CD4-positive, alpha-beta memory T cell (primary cell): ENCODE results near the gene COL5A2. TPM values are rescaled to one million over a fixed set of nuclear protein-coding genes. Genes with fewer than 3 reads are reported as not detected.

Experiments used
- CTCF ChIA-PET: fragments of 350-600 bp; sonication (Branson Sonifier 250); formaldehyde crosslinking; loops from one replicate; lab custom pipeline; 2021; ENCODE audit warnings: inconsistent platforms; ENCODE audit not compliant: partially characterized antibody; lab: Charles Lee
- POLR2A ChIA-PET: fragments of 350-600 bp; sonication (Branson Sonifier 250); formaldehyde crosslinking; loops from one replicate; lab custom pipeline; 2021; ENCODE audit not compliant: partially characterized antibody; lab: Charles Lee
- DNase-seq, 5 donors: peaks; one replicate each; pipeline versions ENCODE4 v3.0.0 to v3.0.0-alpha.2; 2020 to 2022; ENCODE audit warnings: mixed read lengths in 1 of 5
- H3K27ac ChIP-seq: one replicate; pipeline ENCODE4 v1.7.0; 2013; ENCODE audit warnings: low read depth, low read length
- H3K27me3 ChIP-seq: 2 replicates; pipeline ENCODE4 v1.7.0; 2013; ENCODE audit warnings: mild to moderate bottlenecking, low read length, moderate library complexity; ENCODE audit not compliant: insufficient read depth
- H3K36me3 ChIP-seq: 2 replicates; pipeline ENCODE4 v1.7.0; 2013; ENCODE audit warnings: mild to moderate bottlenecking, low read length, moderate library complexity; ENCODE audit not compliant: insufficient read depth
- H3K4me1 ChIP-seq: 2 replicates; pipeline ENCODE4 v1.7.0; 2013; ENCODE audit warnings: mild to moderate bottlenecking, low read length, moderate library complexity; ENCODE audit not compliant: insufficient read depth
- H3K4me3 ChIP-seq, 2 donors: one replicate each; pipeline ENCODE4 v1.7.0; 2013; ENCODE audit warnings: low read length in 2 of 2, mild to moderate bottlenecking in 1 of 2
- H3K9me3 ChIP-seq, 2 donors: one replicate each; pipeline ENCODE4 v1.7.0; 2013; ENCODE audit warnings: low read length in 2 of 2, control low read depth in 1 of 2; ENCODE audit not compliant: control insufficient read depth in 1 of 2
- H3K27ac Mint-ChIP-seq, 7 donors: one replicate each; pipeline ENCODE4 v1.8.0; 2020 to 2021; ENCODE audit warnings: mixed read lengths in 7 of 7, mild to moderate bottlenecking in 6 of 7, inconsistent platforms in 3 of 7, moderate library complexity in 3 of 7
- H3K27me3 Mint-ChIP-seq, 2 donors: one replicate each; pipeline ENCODE4 v1.8.0; 2020 to 2021; ENCODE audit warnings: mixed read lengths in 2 of 2
- H3K36me3 Mint-ChIP-seq, 2 donors: one replicate each; pipeline ENCODE4 v1.8.0; 2020 to 2021; ENCODE audit warnings: mixed read lengths in 2 of 2, inconsistent platforms in 1 of 2, mild to moderate bottlenecking in 1 of 2
- H3K4me1 Mint-ChIP-seq, 4 donors: one replicate each; pipeline ENCODE4 v1.8.0; 2020 to 2021; ENCODE audit warnings: mixed read lengths in 4 of 4, mild to moderate bottlenecking in 1 of 4
- H3K4me3 Mint-ChIP-seq, 8 donors: one replicate each; pipeline ENCODE4 v1.8.0; 2020 to 2021; ENCODE audit warnings: mixed read lengths in 8 of 8, mild to moderate bottlenecking in 7 of 8, moderate library complexity in 6 of 8, inconsistent platforms in 3 of 8
- H3K9me3 Mint-ChIP-seq, 8 donors: one replicate each; pipeline ENCODE4 v1.8.0; 2020 to 2021; ENCODE audit warnings: mixed read lengths in 8 of 8, mild to moderate bottlenecking in 5 of 8, inconsistent platforms in 3 of 8, moderate library complexity in 1 of 8
- intact Hi-C: fragments of 100-400 bp; cut with micrococcal nuclease; formaldehyde crosslinking; loops from one replicate; pipeline ENCODE4 v1.15.1; 2023
- polyA plus RNA-seq, 2 donors: library from polyadenylated mRNA; unstranded; fragments of 300-500 nt; fragmentation: Illumina TruSeq; gene quantifications; one replicate each; pipeline ENCODE4 v1.2.3, GENCODE V29; 2021
- total RNA-seq, 2 experiments: library from RNA; stranded (reverse); gene quantifications; one replicate each; pipeline ENCODE4 v1.2.3, GENCODE V29; 2021

COL5A2 gene
- total and polyA plus RNA-seq, 4 experiments from 2014 or later: 0.05 to 1.2 (median 1.1) TPM; not detected in 1

GRCh38 chr2:189178726-189179569 lies 613 bp downstream of the COL5A2 start:
- H3K27ac Mint-ChIP-seq: peak overlapping the region in 1 of 7 donors; percentile 25
- H3K27me3 ChIP-seq: no peaks in the 10 kb centered on the region
- no peak overlapping the region for H3K4me3 ChIP-seq
- ChIA-PET POLR2A (no interaction called here), CTCF (interaction anchor here (1.0 kb wide), 2 partner anchors 39 to 83 kb away, joined by 3 to 4 read pairs; no protein-coding TSS in a partner anchor)
- H3K36me3 Mint-ChIP-seq: no peaks in the 10 kb centered on the region
- no peak overlapping the region for H3K27ac ChIP-seq
- peaks cover 0 to 3% (median 0%) of the 10 kb centered on the region in 8 donors for H3K9me3 Mint-ChIP-seq
- H3K4me1 ChIP-seq: no peaks in the 10 kb centered on the region
- H3K36me3 ChIP-seq: no peaks in the 10 kb centered on the region
- H3K27me3 Mint-ChIP-seq: peaks cover 9 to 13% of the 10 kb centered on the region in 2 donors
- peaks cover 9 to 13% (median 10%) of the 10 kb centered on the region in 4 donors for H3K4me1 Mint-ChIP-seq
- H3K4me3 Mint-ChIP-seq: peak overlapping the region; percentile 4 to 71 (median 32)
- intact Hi-C loops: no loop called here
- no peaks in the 10 kb centered on the region for H3K9me3 ChIP-seq
- no peak for DNase-seq

- Histone ChIP-seq H3K9me3 (no peaks in the 10 kb centered on the region), H3K27ac (no peak overlapping the region), H3K27me3 (no peaks in the 10 kb centered on the region), H3K4me1 (no peaks in the 10 kb centered on the region), H3K36me3 (no peaks in the 10 kb centered on the region), H3K4me3 (no peak overlapping the region)
- Mint-ChIP-seq H3K4me1 (peaks cover 9 to 13% (median 10%) of the 10 kb centered on the region in 4 donors), H3K27ac (no peak overlapping the region), H3K9me3 (peaks cover 0 to 3% (median 0%) of the 10 kb centered on the region in 8 donors), H3K36me3 (no peaks in the 10 kb centered on the region), H3K27me3 (peaks cover 9 to 13% of the 10 kb centered on the region in 2 donors), H3K4me3 (no peak overlapping the region)
- CTCF ChIA-PET: interaction anchor here (1.0 kb wide), 1 partner anchor 84 kb away, joined by 4 read pairs; no protein-coding TSS in a partner anchor
- POLR2A ChIA-PET: no interaction called here
- intact Hi-C loops: no loop called here
- no peak for DNase-seq
Observed at GRCh38 chr2:189178054-189178453, 1.5 kb downstream of the COL5A2 start.

- CTCF ChIA-PET: no interaction called here
- Mint-ChIP-seq H3K36me3 (no peaks in the 10 kb centered on the region), H3K27me3 (peaks cover 9 to 13% of the 10 kb centered on the region in 2 donors)
Observed at GRCh38 chr2:189177251-189177840, 2.2 kb downstream of the COL5A2 start.

GRCh38 chr2:189176516-189176915 lies 3.0 kb downstream of the COL5A2 start:
- peaks cover 9 to 12% of the 10 kb centered on the region in 2 donors for H3K27me3 Mint-ChIP-seq
- ChIA-PET POLR2A (no interaction called here), CTCF (no interaction called here)
- H3K27ac Mint-ChIP-seq: no peak overlapping the region
- DNase-seq: no peak
- Histone ChIP-seq H3K4me3 (no peak overlapping the region), H3K9me3 (no peaks in the 10 kb centered on the region), H3K27ac (no peak overlapping the region), H3K36me3 (no peaks in the 10 kb centered on the region), H3K4me1 (no peaks in the 10 kb centered on the region), H3K27me3 (no peaks in the 10 kb centered on the region)
- H3K36me3 Mint-ChIP-seq: no peaks in the 10 kb centered on the region
- H3K4me1 Mint-ChIP-seq: peaks cover 9 to 13% (median 10%) of the 10 kb centered on the region in 4 donors
- intact Hi-C loops: no loop called here
- peaks cover 0 to 3% (median 0%) of the 10 kb centered on the region in 8 donors for H3K9me3 Mint-ChIP-seq
- no peak overlapping the region for H3K4me3 Mint-ChIP-seq

More at GRCh38 chr2:189177251-189177840, 2.2 kb downstream of the COL5A2 start:
- no peak overlapping the region for H3K4me3 Mint-ChIP-seq
- Histone ChIP-seq H3K4me1 (no peaks in the 10 kb centered on the region), H3K9me3 (no peaks in the 10 kb centered on the region), H3K4me3 (no peak overlapping the region), H3K27me3 (no peaks in the 10 kb centered on the region), H3K27ac (no peak overlapping the region), H3K36me3 (no peaks in the 10 kb centered on the region)
- no peak for DNase-seq
- intact Hi-C loops: no loop called here
- POLR2A ChIA-PET: no interaction called here
- no peak overlapping the region for H3K27ac Mint-ChIP-seq
- H3K9me3 Mint-ChIP-seq: peaks cover 0 to 3% (median 0%) of the 10 kb centered on the region in 8 donors
- peaks cover 9 to 13% (median 10%) of the 10 kb centered on the region in 4 donors for H3K4me1 Mint-ChIP-seq

DNA sequence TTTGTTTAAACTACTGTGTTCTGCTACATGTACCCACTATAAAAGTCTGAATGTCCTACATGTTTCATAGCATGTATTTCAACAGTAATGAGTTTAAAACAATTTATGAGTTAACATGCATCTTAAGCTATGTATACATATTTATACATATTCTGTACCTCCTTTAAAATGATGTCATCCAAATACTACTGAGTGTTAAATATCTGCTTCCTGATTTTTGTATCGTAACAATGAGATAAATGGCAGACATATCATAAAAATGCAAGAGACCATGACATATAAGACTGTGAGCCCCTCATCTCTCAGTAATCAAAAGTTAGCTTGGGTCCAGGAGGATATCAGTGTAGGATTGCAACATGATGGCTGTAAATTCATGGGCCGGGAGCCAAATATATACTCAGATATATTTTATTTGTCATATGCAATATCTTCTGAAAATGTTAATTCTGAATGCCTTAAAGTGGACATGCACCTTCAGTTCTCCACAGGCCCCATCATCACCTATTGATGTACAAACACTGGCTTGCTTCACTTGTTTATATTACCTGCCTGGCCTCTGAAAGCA lies 3.6 kb downstream of the COL5A2 start:
- Mint-ChIP-seq H3K27me3 (peaks cover 9 to 12% of the 10 kb centered on the region in 2 donors), H3K27ac (no peak overlapping the region), H3K36me3 (no peaks in the 10 kb centered on the region), H3K4me3 (no peak overlapping the region), H3K9me3 (peaks cover 0 to 3% (median 0%) of the 10 kb centered on the region in 8 donors), H3K4me1 (peaks cover 9 to 13% (median 10%) of the 10 kb centered on the region in 4 donors)
- ChIA-PET CTCF (interaction anchor here (0.9 kb wide), 1 partner anchor 11 kb away, joined by 3 read pairs; no protein-coding TSS in a partner anchor), POLR2A (no interaction called here)
- H3K9me3 ChIP-seq: no peaks in the 10 kb centered on the region
- DNase-seq: no peak
- H3K36me3 ChIP-seq: no peaks in the 10 kb centered on the region
- intact Hi-C loops: no loop called here
- no peak overlapping the region for H3K4me3 ChIP-seq
- no peak overlapping the region for H3K27ac ChIP-seq
- no peaks in the 10 kb centered on the region for H3K4me1 ChIP-seq
- H3K27me3 ChIP-seq: no peaks in the 10 kb centered on the region

GRCh38 chr2:189171956-189172609 lies 7.5 kb downstream of the COL5A2 start:
- Mint-ChIP-seq H3K4me1 (no peaks in the 10 kb centered on the region), H3K4me3 (no peak overlapping the region), H3K36me3 (no peaks in the 10 kb centered on the region), H3K27ac (no peak overlapping the region), H3K27me3 (peaks cover 0 to 2% of the 10 kb centered on the region in 2 donors), H3K9me3 (peaks cover 0 to 3% (median 0%) of the 10 kb centered on the region in 8 donors)
- Histone ChIP-seq H3K27me3 (no peaks in the 10 kb centered on the region), H3K27ac (no peak overlapping the region), H3K36me3 (no peaks in the 10 kb centered on the region), H3K4me3 (no peak overlapping the region), H3K9me3 (no peaks in the 10 kb centered on the region), H3K4me1 (no peaks in the 10 kb centered on the region)
- ChIA-PET POLR2A (no interaction called here), CTCF (interaction anchor here (1.4 kb wide), 1 partner anchor 29 kb away, joined by 3 read pairs; no protein-coding TSS in a partner anchor)
- DNase-seq: no peak
- intact Hi-C loops: no loop called here
